Activated B cell treated with CpG ODN at 0.5 μM for 24 hours (primary cell): Measurements from ENCODE around the gene INIP. TPM values are rescaled to one million over a fixed set of nuclear protein-coding genes. Genes with fewer than 3 reads are reported as not detected.

Source experiments
- ATAC-seq: fragments of 200-7000 bp; cut with Tn5 transposase; one replicate; pipeline ENCODE4 v1.10.0; 2021; ENCODE audit warnings: low read depth, mild to moderate bottlenecking, moderate library complexity
- CTCF ChIA-PET: fragments of 350-600 bp; sonication (Branson Sonifier 250); formaldehyde crosslinking; loops from one replicate; lab custom pipeline; 2021; ENCODE audit warnings: antibody characterized with exemption; lab: Charles Lee
- POLR2A ChIA-PET: fragments of 350-600 bp; sonication (Branson Sonifier 250); formaldehyde crosslinking; loops from one replicate; lab custom pipeline; 2021; ENCODE audit warnings: antibody characterized with exemption; lab: Charles Lee
- DNase-seq: peaks from one replicate; pipeline ENCODE4 v3.0.0; 2022
- H3K27ac Mint-ChIP-seq: one replicate; pipeline ENCODE4 v1.8.0; 2020; ENCODE audit warnings: mixed read lengths
- H3K27me3 Mint-ChIP-seq: one replicate; pipeline ENCODE4 v1.8.0; 2021; ENCODE audit warnings: mixed read lengths
- H3K36me3 Mint-ChIP-seq: one replicate; pipeline ENCODE4 v1.8.0; 2021; ENCODE audit warnings: low read depth, mixed read lengths
- H3K4me1 Mint-ChIP-seq: one replicate; pipeline ENCODE4 v1.8.0; 2021; ENCODE audit warnings: mixed read lengths
- H3K4me3 Mint-ChIP-seq: one replicate; pipeline ENCODE4 v1.8.0; 2020; ENCODE audit warnings: mild to moderate bottlenecking, mixed read lengths
- H3K9me3 Mint-ChIP-seq: one replicate; pipeline ENCODE4 v1.8.0; 2020; ENCODE audit warnings: mixed read lengths
- CTCF ChIP-seq: fragments of 200-600 bp; IDR thresholded peaks from one replicate; pipeline ENCODE4 v1.8.0; 2022; ENCODE audit warnings: antibody characterized with exemption, mild to moderate bottlenecking
- intact Hi-C: fragments of 100-400 bp; cut with micrococcal nuclease; formaldehyde crosslinking; loops from one replicate; pipeline ENCODE4 v1.15.1; 2024
- total RNA-seq: library from RNA; stranded (reverse); gene quantifications from 2 replicates; pipeline ENCODE4 v1.2.3, GENCODE V29; 2022

INIP gene
- total RNA-seq, 1 donor from 2014 or later: 32.1 TPM

- no peak overlapping the region for H3K27ac Mint-ChIP-seq
- H3K9me3 Mint-ChIP-seq: peaks cover 11% of the 10 kb centered on the region
- no peak for DNase-seq
- H3K36me3 Mint-ChIP-seq: peaks cover 5% of the 10 kb centered on the region
- no peak for TF ChIP-seq CTCF
- no peaks in the 10 kb centered on the region for H3K4me1 Mint-ChIP-seq
- intact Hi-C loops: no loop called here
- H3K4me3 Mint-ChIP-seq: no peak overlapping the region
- POLR2A ChIA-PET: no interaction called here
- ATAC-seq: no peak
- H3K27me3 Mint-ChIP-seq: no peaks in the 10 kb centered on the region
- CTCF ChIA-PET: no interaction called here
Measured at GRCh38 chr9:112654282-112654681, 63.6 kb downstream of the INIP start.

DNA sequence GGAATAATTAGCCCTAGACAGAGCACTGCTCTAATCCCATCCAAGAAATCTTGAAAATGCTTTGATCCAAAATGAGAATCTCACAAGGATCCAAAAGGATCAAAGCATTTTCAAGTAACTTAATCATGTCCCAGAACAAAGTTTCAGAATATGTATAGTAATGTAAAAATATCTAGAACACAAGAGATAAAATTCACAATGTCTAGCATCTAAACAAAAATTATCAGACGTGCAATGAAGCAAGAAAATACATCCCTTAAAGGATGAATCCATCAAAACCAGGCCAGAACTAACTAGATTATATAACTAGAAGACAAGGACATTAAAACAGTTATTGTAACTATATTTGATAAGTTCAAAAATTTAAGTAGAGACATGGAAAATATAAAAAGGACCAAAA is 69.3 kb downstream of the INIP start:
- Mint-ChIP-seq H3K27me3 (no peaks in the 10 kb centered on the region), H3K36me3 (peaks cover 34% of the 10 kb centered on the region), H3K4me1 (no peaks in the 10 kb centered on the region), H3K9me3 (peaks cover 34% of the 10 kb centered on the region), H3K4me3 (no peak overlapping the region), H3K27ac (no peak overlapping the region)
- ChIA-PET CTCF (no interaction called here), POLR2A (no interaction called here)
- no peak for DNase-seq
- no peak for ATAC-seq
- no peak for TF ChIP-seq CTCF
- intact Hi-C loops: no loop called here

- ChIA-PET CTCF (no interaction called here), POLR2A (no interaction called here)
- no peak for TF ChIP-seq CTCF
- no peak overlapping the region for H3K27ac Mint-ChIP-seq
- no peaks in the 10 kb centered on the region for H3K4me1 Mint-ChIP-seq
- H3K9me3 Mint-ChIP-seq: peaks cover 36% of the 10 kb centered on the region
- no peak for DNase-seq
- intact Hi-C loops: no loop called here
- no peaks in the 10 kb centered on the region for H3K27me3 Mint-ChIP-seq
- peaks cover 34% of the 10 kb centered on the region for H3K36me3 Mint-ChIP-seq
- ATAC-seq: no peak
- H3K4me3 Mint-ChIP-seq: no peak overlapping the region
Measured at GRCh38 chr9:112647596-112647995, 70.3 kb downstream of the INIP start.

DNA sequence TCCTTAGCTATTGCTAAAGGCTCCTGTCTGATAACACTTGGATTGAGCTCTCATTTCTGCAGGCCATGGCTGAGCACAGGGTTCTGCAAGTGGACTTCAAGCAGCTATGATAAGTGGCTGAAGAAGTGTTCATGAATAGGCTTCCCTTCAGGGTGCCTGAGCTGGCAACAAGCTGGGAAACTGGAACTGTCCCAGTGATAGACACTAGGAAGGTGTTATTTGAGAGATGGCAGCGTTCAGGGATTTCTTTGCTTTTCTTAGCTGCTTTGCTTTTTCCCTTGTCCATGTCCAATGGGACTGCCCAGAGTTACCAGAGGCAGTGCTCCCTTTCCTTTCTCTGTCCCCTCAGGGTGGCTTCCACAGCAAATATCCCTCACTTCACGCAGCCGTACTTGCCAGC is 75.8 kb downstream of the INIP start:
- TF ChIP-seq CTCF: no peak
- Mint-ChIP-seq H3K36me3 (peaks cover 27% of the 10 kb centered on the region), H3K27me3 (no peaks in the 10 kb centered on the region), H3K4me1 (no peaks in the 10 kb centered on the region), H3K9me3 (peaks cover 24% of the 10 kb centered on the region), H3K27ac (no peak overlapping the region), H3K4me3 (no peak overlapping the region)
- ChIA-PET POLR2A (no interaction called here), CTCF (interaction anchor here (0.7 kb wide), 1 partner anchor 336 kb away, joined by 3 read pairs; no protein-coding TSS in a partner anchor)
- intact Hi-C loops: no loop called here
- no peak for DNase-seq
- ATAC-seq: no peak

GRCh38 chr9:112640311-112640710 is 77.6 kb downstream of the INIP start:
- DNase-seq (no peak), ATAC-seq (no peak)
- ChIA-PET POLR2A (no interaction called here), CTCF (no interaction called here)
- intact Hi-C loops: no loop called here
- H3K36me3 Mint-ChIP-seq: peaks cover 18% of the 10 kb centered on the region
- no peaks in the 10 kb centered on the region for H3K27me3 Mint-ChIP-seq
- H3K4me3 Mint-ChIP-seq: no peak overlapping the region
- no peaks in the 10 kb centered on the region for H3K4me1 Mint-ChIP-seq
- peaks cover 18% of the 10 kb centered on the region for H3K9me3 Mint-ChIP-seq
- H3K27ac Mint-ChIP-seq: no peak overlapping the region
- no peak for TF ChIP-seq CTCF

Other genes starting within 250 kb of the INIP start
- gene KIAA1958, start 231.3 kb downstream of the INIP start, total RNA-seq: 5.8 and 7.4 TPM in 2 replicates
- 6.1 and 6.5 TPM in 2 replicates for gene SNX30, start 32.6 kb upstream of the INIP start, total RNA-seq
- not detected in 2 replicates for gene SLC46A2, start 172.8 kb upstream of the INIP start, total RNA-seq